GM18858 (cell line): ENCODE results near the gene CHN1.

Experiments used
- ATAC-seq: cut with Tn5 transposase; IDR thresholded peaks from one replicate; pipeline ENCODE4 v1.9.1; 2021; ENCODE audit not compliant: unreplicated experiment

CHN1 gene

GRCh38 chr2:175004980-175005732 lies at the start of gene CHN1:
Gene CHN1, minus strand, starts transcription at chr2:175005381. Its CDS starts 469 bp downstream, at chr2:175004912.
- ATAC-seq = peak; percentile 50

- no peak for ATAC-seq
Observed at GRCh38 chr2:175054340-175054739, 49.2 kb upstream of the CHN1 start.

GRCh38 chr2:175049661-175050060 lies 44.5 kb upstream of the CHN1 start:
- ATAC-seq = no peak

GRCh38 chr2:175048275-175048674 lies 43.1 kb upstream of the CHN1 start:
- ATAC-seq = no peak

GRCh38 chr2:175039490-175039889 lies 34.3 kb upstream of the CHN1 start:
- no peak for ATAC-seq

- no peak for ATAC-seq
Observed at GRCh38 chr2:175039031-175039430, 33.9 kb upstream of the CHN1 start.

- ATAC-seq = no peak
Observed at GRCh38 chr2:175037941-175038340, 32.8 kb upstream of the CHN1 start.

- ATAC-seq = no peak
Observed at GRCh38 chr2:175036582-175037018, 31.4 kb upstream of the CHN1 start.

- ATAC-seq = no peak
Observed at GRCh38 chr2:175035806-175036205, 30.6 kb upstream of the CHN1 start.

GRCh38 chr2:175034716-175035115 lies 29.5 kb upstream of the CHN1 start:
- ATAC-seq = no peak

GRCh38 chr2:175030380-175031271 lies 25.4 kb upstream of the CHN1 start:
- ATAC-seq = no peak

GRCh38 chr2:175027755-175028154 lies 22.6 kb upstream of the CHN1 start:
- no peak for ATAC-seq

- ATAC-seq = no peak
Observed at GRCh38 chr2:175026385-175026784, 21.2 kb upstream of the CHN1 start.

GRCh38 chr2:175025946-175026345 lies 20.8 kb upstream of the CHN1 start:
- no peak for ATAC-seq

- no peak for ATAC-seq
Observed at GRCh38 chr2:175025233-175025632, 20.1 kb upstream of the CHN1 start.

- no peak for ATAC-seq
Observed at GRCh38 chr2:175022923-175023322, 17.7 kb upstream of the CHN1 start.

- no peak for ATAC-seq
Observed at GRCh38 chr2:175019566-175020327, 14.6 kb upstream of the CHN1 start.

- no peak for ATAC-seq
Observed at GRCh38 chr2:175017618-175018414, 12.6 kb upstream of the CHN1 start.

GRCh38 chr2:175015340-175015739 lies 10.2 kb upstream of the CHN1 start:
- no peak for ATAC-seq

GRCh38 chr2:175012516-175012915 lies 7.3 kb upstream of the CHN1 start:
- ATAC-seq = no peak
